ENCODE data around the gene CYTH4.

Gene CYTH4

GRCh38 chr22:37331856-37332536 is 49.7 kb downstream of the CYTH4 start:
- no peak for DNase-seq

GRCh38 chr22:37333724-37334460 is 51.6 kb downstream of the CYTH4 start:
- DNase-seq = no peak

- DNase-seq = no peak
Observed at GRCh38 chr22:37334461-37334858, 52.2 kb downstream of the CYTH4 start.

- no peak for DNase-seq
Observed at GRCh38 chr22:37334859-37335805, 52.8 kb downstream of the CYTH4 start.

GRCh38 chr22:37335806-37336199 is 53.5 kb downstream of the CYTH4 start:
- DNase-seq = no peak

GRCh38 chr22:37336579-37336978 is 54.3 kb downstream of the CYTH4 start:
- DNase-seq = no peak

- peak; percentile 44 for DNase-seq
Observed at GRCh38 chr22:37337204-37337943, 55.1 kb downstream of the CYTH4 start.

- DNase-seq = no peak
Observed at GRCh38 chr22:37338539-37339246, 56.4 kb downstream of the CYTH4 start.

GRCh38 chr22:37340331-37341262 is 58.3 kb downstream of the CYTH4 start:
- no peak for DNase-seq

- DNase-seq = no peak
Observed at GRCh38 chr22:37342065-37342464, 59.8 kb downstream of the CYTH4 start.

GRCh38 chr22:37343348-37343747 is 61.0 kb downstream of the CYTH4 start:
- DNase-seq = no peak

- DNase-seq = no peak
Observed at GRCh38 chr22:37343863-37344734, 61.8 kb downstream of the CYTH4 start.

GRCh38 chr22:37344735-37345449 is 62.6 kb downstream of the CYTH4 start:
- no peak for DNase-seq

- DNase-seq = peak; percentile 85
Observed at GRCh38 chr22:37345863-37346504, 63.7 kb downstream of the CYTH4 start.

- no peak for DNase-seq
Observed at GRCh38 chr22:37346505-37346895, 64.2 kb downstream of the CYTH4 start.

- no peak for DNase-seq
Observed at GRCh38 chr22:37349043-37349814, 66.9 kb downstream of the CYTH4 start.

- no peak for DNase-seq
Observed at GRCh38 chr22:37351232-37351631, 68.9 kb downstream of the CYTH4 start.

- no peak for DNase-seq
Observed at GRCh38 chr22:37352481-37352880, 70.2 kb downstream of the CYTH4 start.

All from NCI-H226 (cell line).